Tibial nerve (tissue), 4 donors: Measurements from ENCODE around the gene R3HCC1L.

ENCODE experiments used
- EP300 ChIP-seq, 2 donors: sonication (generic); formaldehyde crosslinking; IDR thresholded peaks; one replicate each; pipeline ENCODE4 v1.6.1; 2017; ENCODE audit warnings: antibody characterized with exemption in 2 of 2, mild to moderate bottlenecking in 1 of 2
- POLR2A ChIP-seq, 2 donors: fragments of 450-650 bp; IDR thresholded peaks; one replicate each; pipeline ENCODE4 v1.6.1; 2017; ENCODE audit warnings: antibody characterized with exemption in 2 of 2, mild to moderate bottlenecking in 2 of 2, moderate library complexity in 2 of 2
- TF ChIP-seq, protein P1 (sequence below), 5 experiments: fragments of 200-600 bp in 3 of 5; fragments of 450-650 bp in 2 of 5; sonication (generic) in 3 of 5; IDR thresholded peaks; one replicate each; pipeline ENCODE4 v1.5.1; 2016 to 2019; ENCODE audit warnings: antibody characterized with exemption in 5 of 5, mild to moderate bottlenecking in 3 of 5, moderate library complexity in 2 of 5

DNA sequence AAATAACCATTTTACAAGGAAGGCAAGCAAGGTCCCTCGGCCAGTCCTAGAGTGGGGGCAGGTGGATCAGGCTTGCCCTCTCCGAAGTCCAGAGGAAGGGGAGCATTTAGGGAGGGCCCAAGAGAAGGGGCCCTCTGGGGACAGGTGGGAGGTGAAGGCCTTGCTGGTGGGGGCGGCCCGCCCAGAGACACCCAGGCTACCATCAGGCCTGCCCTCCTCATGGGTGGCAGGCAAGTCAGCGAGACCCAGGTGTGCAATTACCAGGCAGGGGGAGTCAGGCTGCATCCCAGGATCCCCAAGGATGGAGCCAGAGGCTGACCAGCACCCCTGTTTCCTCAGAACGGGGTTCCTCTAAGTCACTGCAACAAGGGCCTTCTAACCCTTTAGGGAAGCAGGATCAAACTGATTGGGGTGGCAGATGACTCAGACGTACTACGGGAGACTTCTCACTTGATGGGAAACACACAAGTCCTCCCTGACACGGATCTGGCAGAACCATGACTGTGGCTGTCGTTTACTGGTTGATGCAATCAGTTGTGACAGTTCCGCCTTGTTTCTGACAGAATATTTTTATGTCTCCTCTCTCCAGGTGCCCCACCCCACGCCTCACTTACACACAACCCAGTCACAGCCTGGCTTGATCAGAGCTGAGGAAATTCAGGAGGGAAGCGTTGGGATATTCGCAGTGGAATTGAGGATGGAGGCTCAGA, 125.3 kb downstream of the R3HCC1L start:
- TF ChIP-seq POLR2A (IDR thresholded peaks at IDR 0.05): no peak
- TF ChIP-seq, protein P1, sequence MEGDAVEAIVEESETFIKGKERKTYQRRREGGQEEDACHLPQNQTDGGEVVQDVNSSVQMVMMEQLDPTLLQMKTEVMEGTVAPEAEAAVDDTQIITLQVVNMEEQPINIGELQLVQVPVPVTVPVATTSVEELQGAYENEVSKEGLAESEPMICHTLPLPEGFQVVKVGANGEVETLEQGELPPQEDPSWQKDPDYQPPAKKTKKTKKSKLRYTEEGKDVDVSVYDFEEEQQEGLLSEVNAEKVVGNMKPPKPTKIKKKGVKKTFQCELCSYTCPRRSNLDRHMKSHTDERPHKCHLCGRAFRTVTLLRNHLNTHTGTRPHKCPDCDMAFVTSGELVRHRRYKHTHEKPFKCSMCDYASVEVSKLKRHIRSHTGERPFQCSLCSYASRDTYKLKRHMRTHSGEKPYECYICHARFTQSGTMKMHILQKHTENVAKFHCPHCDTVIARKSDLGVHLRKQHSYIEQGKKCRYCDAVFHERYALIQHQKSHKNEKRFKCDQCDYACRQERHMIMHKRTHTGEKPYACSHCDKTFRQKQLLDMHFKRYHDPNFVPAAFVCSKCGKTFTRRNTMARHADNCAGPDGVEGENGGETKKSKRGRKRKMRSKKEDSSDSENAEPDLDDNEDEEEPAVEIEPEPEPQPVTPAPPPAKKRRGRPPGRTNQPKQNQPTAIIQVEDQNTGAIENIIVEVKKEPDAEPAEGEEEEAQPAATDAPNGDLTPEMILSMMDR (IDR thresholded peaks at IDR 0.05): no peak
- no peak for TF ChIP-seq EP300 (IDR thresholded peaks at IDR 0.05)
